Measurements from ENCODE around the gene TAF9. TPM values are rescaled to one million over a fixed set of nuclear protein-coding genes. Genes with fewer than 3 reads are reported as not detected.
"Not testable (repeated sequence)": the region's sequence is repeated elsewhere in the genome, so short reads cannot be mapped to it uniquely, and the experiment has no call there.

The TAF9 gene
- total RNA-seq, 4 donors from 2014 or later, result 38.6 to 57.0 (median 49.8) TPM

- TF ChIP-seq CTCF (IDR thresholded peaks at IDR 0.05), result no peak
- ATAC-seq (ENCODE audit: low FRiP score) (no peak), DNase-seq (ENCODE audit: low spot score) (no peak)
These were observed 33.9 kb downstream of the TAF9 start for GRCh38 chr5:69335341-69335935.

- ATAC-seq (ENCODE audit: low FRiP score) (peak; percentile 81), DNase-seq (ENCODE audit: low spot score) (peak; percentile 64)
- TF ChIP-seq CTCF (IDR thresholded peaks at IDR 0.05), result no peak
These were observed 34.5 kb downstream of the TAF9 start for GRCh38 chr5:69334793-69335268.

GRCh38 chr5:69333668-69334315, 35.5 kb downstream of the TAF9 start:
- ATAC-seq (ENCODE audit: low FRiP score); DNase-seq (ENCODE audit: low spot score): not testable (repeated sequence)

GRCh38 chr5:69331528-69332445, 37.5 kb downstream of the TAF9 start:
- ATAC-seq (ENCODE audit: low FRiP score) (no peak), DNase-seq (ENCODE audit: low spot score) (no peak)
- no peak for TF ChIP-seq CTCF (IDR thresholded peaks at IDR 0.05)

GRCh38 chr5:69329905-69330489, 39.3 kb downstream of the TAF9 start:
- no peak for TF ChIP-seq CTCF (IDR thresholded peaks at IDR 0.05)
- ATAC-seq (ENCODE audit: low FRiP score) (no peak), DNase-seq (ENCODE audit: low spot score) (no peak)

GRCh38 chr5:69326365-69326764, 43.0 kb downstream of the TAF9 start:
- no peak for ATAC-seq (ENCODE audit: low FRiP score)
- no peak for DNase-seq (ENCODE audit: low spot score)
- no peak for TF ChIP-seq CTCF (IDR thresholded peaks at IDR 0.05)

- TF ChIP-seq CTCF (IDR thresholded peaks at IDR 0.05), result no peak
- ATAC-seq (ENCODE audit: low FRiP score) (no peak), DNase-seq (ENCODE audit: low spot score) (no peak)
These were observed 51.9 kb downstream of the TAF9 start for GRCh38 chr5:69317391-69317790.

Data from omental fat pad (tissue), 4 donors.